GM12878 (cell line): ENCODE results near the gene RUBCNL. TPM values are rescaled to one million over a fixed set of nuclear protein-coding genes. Genes with fewer than 3 reads are reported as not detected.

ENCODE experiments used
- ATAC-seq: fragments of 200-7000 bp; cut with Tn5 transposase; 3 replicates; pipeline ENCODE4 v1.9.1; 2020; ENCODE audit warnings: mild to moderate bottlenecking, moderate library complexity
- BruUV-seq: library from RNA; stranded (reverse); fragments of 400-500 nt; replicated peaks from 2 replicates; lab custom pipeline; 2021; lab: Mats Ljungman, UMichigan
- CTCF ChIA-PET: fragments of 300-600 bp; sonication (Branson Sonifier 250); formaldehyde crosslinking; extraction: SDS; loops from one replicate; lab custom pipeline; 2021; ENCODE audit warnings: inconsistent platforms; lab: Yijun Ruan, JAX
- POLR2A ChIA-PET: fragments of 350-600 bp; formaldehyde crosslinking; extraction: SDS; loops from one replicate; lab custom pipeline; 2021; ENCODE audit warnings: inconsistent platforms; lab: Charles Lee
- RAD21 ChIA-PET: fragments of 300-600 bp; sonication (Branson Sonifier 250); formaldehyde crosslinking; loops from one replicate; lab custom pipeline; 2023; ENCODE audit warnings: antibody characterized with exemption; ENCODE audit not compliant: unreplicated experiment; lab: Charles Lee
- SMC1A ChIA-PET: fragments of 300-600 bp; sonication (Branson Sonifier 250); formaldehyde crosslinking; loops from one replicate; lab custom pipeline; 2023; ENCODE audit not compliant: unreplicated experiment, uncharacterized antibody; lab: Charles Lee
- DNase-seq: peaks from one replicate; pipeline ENCODE4 v3.0.0-alpha.2; 2011; ENCODE audit warnings: low read depth, low spot score
- FAIRE-seq: peaks from 3 replicates; lab custom pipeline; 2011; peaks lifted over from hg19 to GRCh38; lab: Jason Lieb, UNC
- H2AFZ ChIP-seq: 2 replicates; pipeline ENCODE4 v1.6.0; 2011; ENCODE audit warnings: low read depth, low read length, control low read depth; ENCODE audit not compliant: control insufficient read depth
- H3K27ac ChIP-seq: 2 replicates; pipeline ENCODE4 v1.5.1; 2011; ENCODE audit warnings: control low read depth; ENCODE audit not compliant: control insufficient read depth, insufficient read depth
- H3K27me3 ChIP-seq, 2 experiments: replicated peaks in 1 of 2; 2 replicates each; pipeline versions ENCODE4 v1.6.0 to v1.6.1; 2011; ENCODE audit warnings: low read length in 1 of 2; ENCODE audit not compliant: control insufficient read depth in 2 of 2, insufficient read depth in 2 of 2
- H3K36me3 ChIP-seq, 2 experiments: 2 replicates each; pipeline ENCODE4 v1.5.1; 2011; ENCODE audit warnings: low read length in 1 of 2; ENCODE audit not compliant: control insufficient read depth in 2 of 2, insufficient read depth in 2 of 2
- H3K4me1 ChIP-seq: 2 replicates; pipeline ENCODE4 v1.6.1; 2011; ENCODE audit warnings: mild to moderate bottlenecking, low read length, moderate library complexity, mixed read lengths; ENCODE audit not compliant: control insufficient read depth, insufficient read depth
- H3K4me2 ChIP-seq: 2 replicates; pipeline ENCODE4 v1.6.0; 2011; ENCODE audit warnings: control low read depth; ENCODE audit not compliant: control insufficient read depth, insufficient read depth
- H3K4me3 ChIP-seq: fragments of 200-600 bp; sonication (generic); 2 replicates; pipeline ENCODE4 v1.5.1; 2016
- H3K79me2 ChIP-seq: 2 replicates; pipeline ENCODE4 v1.6.0; 2011; ENCODE audit warnings: low read length; ENCODE audit not compliant: control insufficient read depth, insufficient read depth
- H3K9ac ChIP-seq: 2 replicates; pipeline ENCODE4 v1.8.0; 2011; ENCODE audit warnings: low read length, control low read depth, mixed read lengths; ENCODE audit not compliant: control insufficient read depth, insufficient read depth
- H3K9me3 ChIP-seq: replicated peaks from 3 replicates; pipeline ENCODE4 v1.5.1; 2011; ENCODE audit warnings: mild to moderate bottlenecking, low read length; ENCODE audit not compliant: control insufficient read depth, insufficient read depth
- H4K20me1 ChIP-seq: 2 replicates; pipeline ENCODE4 v1.6.0; 2011; ENCODE audit not compliant: control insufficient read depth, insufficient read depth
- BCL3 ChIP-seq: IDR thresholded peaks from 2 replicates; pipeline ENCODE4 v1.6.1; 2011; ENCODE audit warnings: borderline replicate concordance, low read depth, mild to moderate bottlenecking, moderate library complexity, low read length; ENCODE audit not compliant: insufficient read depth, poor library complexity, severe bottlenecking
- KDM1A ChIP-seq: fragments of 200-600 bp; sonication (generic); IDR thresholded peaks from 2 replicates; pipeline ENCODE4 v1.6.1; 2016; ENCODE audit warnings: borderline replicate concordance
- MTA2 ChIP-seq: fragments of 450-650 bp; IDR thresholded peaks from 2 replicates; pipeline ENCODE4 v1.6.1; 2016; ENCODE audit warnings: low read depth, mild to moderate bottlenecking, moderate library complexity
- SMC3 ChIP-seq: IDR thresholded peaks from 2 replicates; pipeline ENCODE4 v1.6.1; 2011; ENCODE audit warnings: low read length, improper control_type of control experiment, borderline replicate concordance
- ZNF687 ChIP-seq: fragments of 450-650 bp; IDR thresholded peaks from 2 replicates; pipeline ENCODE4 v1.6.1; 2017; ENCODE audit warnings: mild to moderate bottlenecking, moderate library complexity
- WGBS: methylation state at CpG from one replicate; pipeline ENCODE4 v1.1.6; 2016; ENCODE audit warnings: low lambda C conversion rate; ENCODE audit not compliant: insufficient replicate concordance, insufficient coverage; ENCODE audit errors: missing lambda C conversion rate; 5-methylcytosine and 5-hydroxymethylcytosine counted together
- in situ Hi-C: fragments of 300-500 bp; cut with MboI; formaldehyde crosslinking; loops from 9 replicates; pipeline ENCODE4 v1.14.3; 2018; ENCODE audit warnings: mixed read lengths
- intact Hi-C: fragments of 100-400 bp; cut with micrococcal nuclease; formaldehyde crosslinking; loops from one replicate; pipeline ENCODE4 v1.14.2; 2022; ENCODE audit not compliant: unreplicated experiment
- polyA plus RNA-seq, 11 experiments: library from polyadenylated mRNA; depleted of rRNA in 4 of 11; unstranded in 6 of 11; stranded (reverse) in 5 of 11; fragments of >200 nt; fragmentation: Nextera tagmentation in 4 of 11; fragmentation: Illumina TruSeq in 1 of 11; extraction: Ambion mirVana in 4 of 11; extraction: Trizol in 1 of 11; gene quantifications; 1 replicate in 1 of 11; 2 replicates in 10 of 11; pipeline versions ENCODE4 v1.2.1 to v1.2.3, GENCODE V29; 2011 to 2016; ENCODE audit warnings: inconsistent platforms in 2 of 11, missing spikeins in 2 of 11, low read depth in 1 of 11
- total RNA-seq, 4 experiments: library from RNA; depleted of rRNA in 3 of 4; stranded (reverse); fragments of >200 nt in 3 of 4; fragmentation: Illumina TruSeq in 1 of 4; extraction: Trizol in 1 of 4; gene quantifications; 2 replicates each; pipeline versions ENCODE4 v1.2.1 to v1.2.3, GENCODE V29; 2013 to 2021

The RUBCNL gene
- total and polyA plus RNA-seq, 10 of the 15 experiments (the other 5 are each of a cell fraction or from before 2014, with no cell fraction given), result 0.71 to 51.9 (median 38.2) TPM

GRCh38 chr13:46359714-46360113 is 27.3 kb downstream of the RUBCNL start (continued):
- TF ChIP-seq BCL3, result no peak
- no peak for TF ChIP-seq KDM1A

GRCh38 chr13:46355901-46356590 is 31.0 kb downstream of the RUBCNL start:
- WGBS, result 73% methylated on average over 11 of the region's 11 CpGs
- no TSS peak for BruUV-seq
- CTCF ChIA-PET, result interaction anchor here (1.2 to 1.5 kb wide), 2 partner anchors 13 to 17 kb away, joined by 3 read pairs; no protein-coding TSS in a partner anchor

More at GRCh38 chr13:46355901-46356590, 31.0 kb downstream of the RUBCNL start:
- Histone ChIP-seq H3K4me1 (no peaks in the 10 kb centered on the region; the same call in 1 of the 2 replicates), H3K27ac (no peak overlapping the region), H2AFZ (no peak overlapping the region), H3K27me3 (no peaks in the 10 kb centered on the region), H4K20me1 (no peaks in the 10 kb centered on the region), H3K36me3 (peaks cover 2 to 41% of the 10 kb centered on the region in 2 experiments), H3K4me2 (no peak overlapping the region), H3K9ac (no peak overlapping the region), H3K79me2 (no peaks in the 10 kb centered on the region), H3K4me3 (no peak overlapping the region), H3K9me3 (peaks cover 9% of the 10 kb centered on the region; the same call in 2 of the 3 replicates)
- ChIA-PET RAD21 (no interaction called here), POLR2A (interaction anchor here (1.1 kb wide), 1 partner anchor 36 kb away, joined by 4 read pairs; no protein-coding TSS in a partner anchor), SMC1A (interaction anchor here (1.3 to 1.6 kb wide), 2 partner anchors 15 to 33 kb away, joined by 3 to 5 read pairs; no protein-coding TSS in a partner anchor)
- no peak for FAIRE-seq
- no peak for TF ChIP-seq ZNF687
- no peak for TF ChIP-seq MTA2
- no peak for TF ChIP-seq SMC3
- in situ Hi-C loops, result no loop called here
- intact Hi-C loops, result no loop called here
- no peak for ATAC-seq
- DNase-seq, result no peak
